HepG2 (cell line): ENCODE measurements around the gene ENTPD5. TPM values are rescaled to one million over a fixed set of nuclear protein-coding genes. Genes with fewer than 3 reads are reported as not detected.

ENCODE experiments used
- ATAC-seq: fragments of 200-7000 bp; cut with Tn5 transposase; 3 replicates; pipeline ENCODE4 v1.9.1; 2020; ENCODE audit warnings: mild to moderate bottlenecking, moderate library complexity
- BruUV-seq: library from RNA; stranded (reverse); fragments of 400-500 nt; replicated peaks from 2 replicates; lab custom pipeline; 2021; lab: Mats Ljungman, UMichigan
- CTCF ChIA-PET: fragments of 300-600 bp; formaldehyde crosslinking; extraction: SDS; loops from one replicate; lab custom pipeline; 2021; ENCODE audit warnings: low total read pairs, inconsistent platforms, low intra/inter-chr PET ratio; lab: Yijun Ruan, JAX
- POLR2A ChIA-PET: fragments of 350-600 bp; sonication (Branson Sonifier 250); formaldehyde crosslinking; loops from one replicate; lab custom pipeline; 2020; ENCODE audit warnings: antibody characterized with exemption, inconsistent platforms; lab: Yijun Ruan, JAX
- DNase-seq: peaks from one replicate; pipeline ENCODE4 v3.0.0-alpha.2; 2015; ENCODE audit warnings: low spot score
- FAIRE-seq: peaks from 3 replicates; lab custom pipeline; 2011; peaks lifted over from hg19 to GRCh38; lab: Jason Lieb, UNC
- H2AFZ ChIP-seq: one replicate; pipeline ENCODE4 v1.6.1; 2011; ENCODE audit warnings: low read length, inconsistent platforms
- H3K27ac ChIP-seq: fragments of 300-600 bp; 3 replicates; pipeline ENCODE4 v1.8.0; 2011; ENCODE audit warnings: mixed run types, mild to moderate bottlenecking, mixed read lengths, low read length, inconsistent platforms; ENCODE audit not compliant: insufficient read depth; ENCODE audit errors: extremely low read length
- H3K27me3 ChIP-seq, 2 experiments: fragments of 200-600 bp in 1 of 2; 2 replicates in 1 of 2; 3 replicates in 1 of 2; pipeline versions ENCODE4 v1.6.0 to v1.8.0; 2011; ENCODE audit warnings: low read length in 2 of 2, mild to moderate bottlenecking in 2 of 2, moderate library complexity in 2 of 2, inconsistent platforms in 1 of 2; ENCODE audit not compliant: insufficient read depth in 2 of 2, control insufficient read depth in 1 of 2
- H3K36me3 ChIP-seq, 2 experiments: fragments of 200-600 bp in 1 of 2; replicated peaks in 1 of 2; 2 replicates in 1 of 2; 3 replicates in 1 of 2; pipeline versions ENCODE4 v1.5.1 to v1.8.0; 2011; ENCODE audit warnings: low read length in 2 of 2, inconsistent platforms in 1 of 2; ENCODE audit not compliant: insufficient read depth in 2 of 2, control insufficient read depth in 1 of 2
- H3K4me1 ChIP-seq: 2 replicates; pipeline ENCODE4 v1.5.1; 2012; ENCODE audit warnings: low read length, inconsistent platforms; ENCODE audit not compliant: insufficient read depth
- H3K4me2 ChIP-seq: 2 replicates; pipeline ENCODE4 v1.6.0; 2011; ENCODE audit warnings: low read depth, low read length, inconsistent platforms
- H3K4me3 ChIP-seq, 3 experiments: fragments of 200-600 bp in 1 of 3; sonication (generic), shearing (Covaris generic) in 1 of 3; replicated peaks in 1 of 3; 2 replicates each; pipeline ENCODE4 v1.5.1; 2011 to 2016; ENCODE audit warnings: low read length in 3 of 3, inconsistent platforms in 2 of 3, low read depth in 2 of 3, mild to moderate bottlenecking in 2 of 3, control low read depth in 1 of 3, mixed read lengths in 1 of 3; ENCODE audit not compliant: insufficient read depth in 1 of 3
- H3K79me2 ChIP-seq: one replicate; pipeline ENCODE4 v1.6.1; 2011; ENCODE audit warnings: low read length, inconsistent platforms; ENCODE audit not compliant: insufficient read depth
- H3K9ac ChIP-seq: 2 replicates; pipeline ENCODE4 v1.6.0; 2011; ENCODE audit warnings: mild to moderate bottlenecking, low read depth, low read length, inconsistent platforms; ENCODE audit not compliant: insufficient read depth
- H3K9me3 ChIP-seq: 2 replicates; pipeline ENCODE4 v1.5.1; 2012; ENCODE audit warnings: mild to moderate bottlenecking, low read length
- H4K20me1 ChIP-seq: 2 replicates; pipeline ENCODE4 v1.6.0; 2011; ENCODE audit warnings: inconsistent platforms, mild to moderate bottlenecking, low read length, moderate library complexity; ENCODE audit not compliant: insufficient read depth
- DR1 ChIP-seq: sonication (generic); formaldehyde crosslinking; IDR thresholded peaks from 2 replicates; pipeline ENCODE4 v1.8.0; 2021; ENCODE audit warnings: mild to moderate bottlenecking, missing genetic modification reagents, inconsistent platforms
- EHMT2 ChIP-seq: fragments of 200-600 bp; sonication (generic); IDR thresholded peaks from 2 replicates; pipeline ENCODE4 v1.7.0; 2017; ENCODE audit warnings: antibody characterized with exemption, low read depth, low read length, borderline replicate concordance
- KDM2A ChIP-seq: sonication (generic); formaldehyde crosslinking; IDR thresholded peaks from 2 replicates; pipeline ENCODE4 v1.4.0; 2020; ENCODE audit warnings: low read depth, missing genetic modification reagents, borderline replicate concordance
- MAFG ChIP-seq: sonication (generic); formaldehyde crosslinking; IDR thresholded peaks from 2 replicates; pipeline ENCODE4 v1.5.1; 2020; ENCODE audit warnings: mild to moderate bottlenecking, missing genetic modification reagents
- MYPOP ChIP-seq: sonication (generic); formaldehyde crosslinking; IDR thresholded peaks from 2 replicates; pipeline ENCODE4 v1.8.1; 2023; ENCODE audit warnings: mild to moderate bottlenecking, moderate library complexity, missing genetic modification reagents
- SCMH1 ChIP-seq: sonication (generic); formaldehyde crosslinking; IDR thresholded peaks from 2 replicates; pipeline ENCODE4 v1.9.0; 2021; ENCODE audit warnings: missing genetic modification reagents, mild to moderate bottlenecking, borderline replicate concordance
- SNAPC4 ChIP-seq: sonication (generic); formaldehyde crosslinking; IDR thresholded peaks from 2 replicates; pipeline ENCODE4 v1.4.0; 2020; ENCODE audit warnings: mild to moderate bottlenecking, missing genetic modification reagents
- TAF1 ChIP-seq: sonication (generic); formaldehyde crosslinking; IDR thresholded peaks from 2 replicates; pipeline ENCODE4 v1.4.0; 2020; ENCODE audit warnings: missing genetic modification reagents
- ZBTB2 ChIP-seq: sonication (generic); formaldehyde crosslinking; IDR thresholded peaks from 2 replicates; pipeline ENCODE4 v1.8.0; 2022; ENCODE audit warnings: low read depth, missing genetic modification reagents
- ZFP36L2 ChIP-seq: sonication (generic); formaldehyde crosslinking; IDR thresholded peaks from 2 replicates; pipeline ENCODE4 v1.4.0; 2020; ENCODE audit warnings: missing genetic modification reagents
- ZNF143 ChIP-seq: sonication (generic); formaldehyde crosslinking; IDR thresholded peaks from 2 replicates; pipeline ENCODE4 v1.4.0; 2020; ENCODE audit warnings: missing genetic modification reagents
- ZNF282 ChIP-seq: fragments of 450-650 bp; IDR thresholded peaks from 2 replicates; pipeline ENCODE4 v1.6.1; 2018; ENCODE audit not compliant: partially characterized antibody
- ZNF484 ChIP-seq: sonication (generic); formaldehyde crosslinking; IDR thresholded peaks from 2 replicates; pipeline ENCODE4 v1.5.1; 2020; ENCODE audit warnings: mild to moderate bottlenecking, low read depth, missing genetic modification reagents, borderline replicate concordance
- ZNF672 ChIP-seq: sonication (generic); formaldehyde crosslinking; IDR thresholded peaks from 2 replicates; pipeline ENCODE4 v1.8.1; 2022; ENCODE audit warnings: missing genetic modification reagents
- WGBS: methylation state at CpG from one replicate; pipeline ENCODE4 v1.1.6; 2017; ENCODE audit warnings: low lambda C conversion rate; 5-methylcytosine and 5-hydroxymethylcytosine counted together
- in situ Hi-C: cut with HindIII; loops from 2 replicates; pipeline ENCODE4 v1.10.0; 2017; ENCODE audit warnings: low pct_unique_long_range_greater_than_20kb; ENCODE audit not compliant: extremely low pct_ligation_motif_present
- intact Hi-C: fragments of 100-400 bp; cut with micrococcal nuclease; formaldehyde crosslinking; loops from one replicate; pipeline ENCODE4 v1.10.0; 2022; ENCODE audit not compliant: unreplicated experiment
- polyA plus RNA-seq, 8 experiments: library from polyadenylated mRNA; depleted of rRNA in 3 of 8; stranded (reverse) in 7 of 8; unstranded in 1 of 8; fragments of >200 nt; fragmentation: Illumina TruSeq in 4 of 8; extraction: Trizol in 4 of 8; gene quantifications; 2 replicates each; pipeline versions ENCODE4 v1.2.1 to v1.2.3, GENCODE V29; 2011 to 2016; ENCODE audit warnings: low read depth in 4 of 8, missing spikeins in 1 of 8, mixed read lengths in 1 of 8; ENCODE audit not compliant: insufficient read depth in 1 of 8
- total RNA-seq, 5 experiments: library from RNA; depleted of rRNA; stranded (reverse); fragments of >200 nt; fragmentation: Illumina TruSeq; extraction: Trizol; gene quantifications; 2 replicates each; pipeline ENCODE4 v1.2.3, GENCODE V29; 2016; ENCODE audit warnings: low read depth in 1 of 5

Gene ENTPD5
- total and polyA plus RNA-seq, 2 of the 13 experiments (the other 11 are each of a cell fraction or from before 2014, with no cell fraction given), result 33.8 to 43.3 TPM

DNA sequence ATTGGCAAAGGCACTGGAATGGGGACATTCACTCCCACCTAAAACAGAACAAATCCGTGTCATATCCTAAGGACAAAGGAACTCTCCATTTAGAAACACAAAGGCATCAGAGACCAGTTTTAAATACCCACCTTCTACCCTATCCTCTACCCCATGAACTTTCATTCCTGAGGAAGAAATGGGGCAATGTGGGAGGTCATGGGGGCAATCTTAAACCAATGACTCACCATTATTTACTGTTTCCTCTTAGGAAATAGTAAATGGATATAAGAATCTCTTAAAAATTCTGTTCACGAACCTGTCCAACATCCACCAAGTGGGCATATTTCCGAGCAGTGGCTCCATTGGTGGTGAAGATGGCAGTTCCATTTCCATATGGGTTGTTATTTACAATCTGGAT, 45.8 kb upstream of the ENTPD5 start:
- TF ChIP-seq DR1 (CRISPR knock-in tag), result no peak
- TF ChIP-seq TAF1 (CRISPR knock-in tag), result no peak
- no peak for TF ChIP-seq ZNF282
- TF ChIP-seq MAFG (CRISPR knock-in tag), result no peak
- TF ChIP-seq EHMT2, result no peak
- TF ChIP-seq ZNF484, result no peak
- TF ChIP-seq MYPOP, result no peak
- TF ChIP-seq ZNF143 (CRISPR knock-in tag), result no peak
- no peak for TF ChIP-seq ZFP36L2
- no peak for TF ChIP-seq ZNF672
- Histone ChIP-seq H2AFZ (no peak overlapping the region), H3K9ac (no peak overlapping the region), H3K9me3 (no peaks in the 10 kb centered on the region), H3K36me3 (peaks cover 7 to 43% of the 10 kb centered on the region in 2 experiments), H3K27ac (no peak overlapping the region), H3K27me3 (no peaks in the 10 kb centered on the region), H3K79me2 (no peaks in the 10 kb centered on the region), H3K4me3 (no peak overlapping the region), H3K4me2 (no peak overlapping the region), H4K20me1 (no peaks in the 10 kb centered on the region), H3K4me1 (no peaks in the 10 kb centered on the region)
- BruUV-seq, result no TSS peak
- intact Hi-C loops, result no loop called here
- DNase-seq (no peak), FAIRE-seq (no peak), ATAC-seq (no peak)
- WGBS, result 93% methylated on average over 3 of the region's 3 CpGs
- in situ Hi-C loops, result no loop called here
- CTCF ChIA-PET, result no interaction called here
- POLR2A ChIA-PET, result no interaction called here

DNA sequence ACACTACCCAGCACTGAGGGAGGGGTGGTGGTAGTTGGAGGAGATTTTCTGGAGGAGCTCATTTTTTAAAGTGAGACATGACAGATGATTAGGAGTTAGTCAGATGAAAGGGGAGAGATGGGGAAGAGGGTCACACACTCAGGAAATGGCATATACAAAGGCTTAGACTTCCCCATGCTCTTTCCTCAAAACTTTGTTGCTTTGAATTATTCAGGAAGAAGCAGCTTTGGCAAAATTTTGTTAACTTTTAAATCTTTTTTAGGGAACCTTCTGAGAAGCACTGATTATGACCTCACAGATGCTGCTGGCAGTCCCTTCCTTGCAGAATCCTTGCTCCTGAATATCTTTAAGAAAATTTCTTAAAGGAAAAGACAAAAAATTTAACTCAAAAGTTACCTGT, 45.3 kb upstream of the ENTPD5 start:
- H3K9me3 ChIP-seq, result no peaks in the 10 kb centered on the region
- no peak overlapping the region for H3K27ac ChIP-seq
- no peak overlapping the region for H3K4me3 ChIP-seq
- no peak overlapping the region for H3K9ac ChIP-seq
- no peaks in the 10 kb centered on the region for H4K20me1 ChIP-seq
- ATAC-seq (no peak), DNase-seq (no peak), FAIRE-seq (no peak)
- no peaks in the 10 kb centered on the region for H3K4me1 ChIP-seq
- intact Hi-C loops, result no loop called here
- peaks cover 9 to 44% of the 10 kb centered on the region in 2 experiments for H3K36me3 ChIP-seq
- H3K27me3 ChIP-seq, result no peaks in the 10 kb centered on the region
- no peak overlapping the region for H2AFZ ChIP-seq
- H3K4me2 ChIP-seq, result no peak overlapping the region
- in situ Hi-C loops, result no loop called here
- BruUV-seq, result no TSS peak
- CTCF ChIA-PET, result no interaction called here
- TF ChIP-seq KDM2A (CRISPR knock-in tag) (no peak), SCMH1 (CRISPR knock-in tag) (no peak), ZBTB2 (CRISPR knock-in tag) (no peak), SNAPC4 (CRISPR knock-in tag) (no peak)
- no peaks in the 10 kb centered on the region for H3K79me2 ChIP-seq
- POLR2A ChIA-PET, result no interaction called here
